RWPE2 (cell line): ENCODE results near the gene BRICD5.

Experiments used
- ATAC-seq: fragments of 200-7000 bp; cut with Tn5 transposase; 3 replicates; pipeline ENCODE4 v1.9.1; 2021; ENCODE audit warnings: low read depth
- DNase-seq: peaks from one replicate; pipeline ENCODE4 v3.0.0-alpha.2; 2020; ENCODE audit warnings: low spot score
- H3K27ac ChIP-seq: fragments of 450-650 bp; 2 replicates; pipeline ENCODE4 v1.5.1; 2017; ENCODE audit warnings: mild to moderate bottlenecking; ENCODE audit not compliant: poor library complexity, severe bottlenecking
- H3K27me3 ChIP-seq: fragments of 250-450 bp; sonication (Bioruptor Pico); 2 replicates; pipeline ENCODE4 v1.5.1; 2021; ENCODE audit warnings: mild to moderate bottlenecking, moderate library complexity; ENCODE audit not compliant: insufficient read depth, poor library complexity, severe bottlenecking
- H3K36me3 ChIP-seq: fragments of 250-450 bp; sonication (Bioruptor Pico); 2 replicates; pipeline ENCODE4 v1.5.1; 2020; ENCODE audit warnings: low read depth, mild to moderate bottlenecking, moderate library complexity
- H3K4me1 ChIP-seq: fragments of 250-450 bp; sonication (Bioruptor Pico); 2 replicates; pipeline ENCODE4 v1.5.1; 2021; ENCODE audit warnings: mild to moderate bottlenecking, moderate library complexity; ENCODE audit not compliant: insufficient read depth, poor library complexity, severe bottlenecking
- H3K4me3 ChIP-seq: fragments of 250-450 bp; sonication (Bioruptor Pico); 2 replicates; pipeline ENCODE4 v1.5.1; 2021; ENCODE audit warnings: mild to moderate bottlenecking, moderate library complexity; ENCODE audit not compliant: severe bottlenecking
- H3K9me3 ChIP-seq: fragments of 250-450 bp; sonication (Bioruptor Pico); 2 replicates; pipeline ENCODE4 v1.5.1; 2021; ENCODE audit warnings: mild to moderate bottlenecking, moderate library complexity; ENCODE audit not compliant: severe bottlenecking
- CTCF ChIP-seq: fragments of 450-650 bp; IDR thresholded peaks from one replicate; pipeline ENCODE4 v1.5.1; 2017; ENCODE audit warnings: mild to moderate bottlenecking, moderate library complexity; ENCODE audit not compliant: poor library complexity, severe bottlenecking

The BRICD5 gene

GRCh38 chr16:2229091-2229490 is 18.4 kb upstream of the BRICD5 start:
- Histone ChIP-seq H3K36me3 (peaks cover 19% of the 10 kb centered on the region), H3K9me3 (no peaks in the 10 kb centered on the region), H3K27me3 (no peaks in the 10 kb centered on the region), H3K4me1 (no peaks in the 10 kb centered on the region), H3K4me3 (no peak overlapping the region), H3K27ac (no peak overlapping the region)
- DNase-seq (peak; percentile 61), ATAC-seq (no peak)
- TF ChIP-seq CTCF, result no peak

GRCh38 chr16:2228161-2228824 is 17.6 kb upstream of the BRICD5 start:
- Histone ChIP-seq H3K4me3 (no peak overlapping the region), H3K36me3 (peaks cover 19% of the 10 kb centered on the region), H3K9me3 (no peaks in the 10 kb centered on the region), H3K27me3 (no peaks in the 10 kb centered on the region), H3K4me1 (no peaks in the 10 kb centered on the region), H3K27ac (no peak overlapping the region)
- ATAC-seq, result no peak
- TF ChIP-seq CTCF, result no peak
- DNase-seq, result peak; percentile 68

GRCh38 chr16:2226918-2227317 is 16.3 kb upstream of the BRICD5 start:
- no peak overlapping the region for H3K27ac ChIP-seq
- no peaks in the 10 kb centered on the region for H3K4me1 ChIP-seq
- no peak for TF ChIP-seq CTCF
- ATAC-seq (no peak), DNase-seq (no peak)
- peaks cover 15% of the 10 kb centered on the region for H3K36me3 ChIP-seq
- no peak overlapping the region for H3K4me3 ChIP-seq
- no peaks in the 10 kb centered on the region for H3K27me3 ChIP-seq
- H3K9me3 ChIP-seq, result no peaks in the 10 kb centered on the region

GRCh38 chr16:2226245-2226793 is 15.7 kb upstream of the BRICD5 start:
- no peaks in the 10 kb centered on the region for H3K27me3 ChIP-seq
- no peaks in the 10 kb centered on the region for H3K9me3 ChIP-seq
- DNase-seq (no peak), ATAC-seq (no peak)
- peak overlapping the region; percentile 9 for H3K27ac ChIP-seq
- no peak overlapping the region for H3K4me3 ChIP-seq
- H3K4me1 ChIP-seq, result no peaks in the 10 kb centered on the region
- no peak for TF ChIP-seq CTCF
- H3K36me3 ChIP-seq, result peaks cover 15% of the 10 kb centered on the region

GRCh38 chr16:2223942-2224486 is 13.4 kb upstream of the BRICD5 start:
- Histone ChIP-seq H3K4me3 (peak overlapping the region; percentile 85), H3K27me3 (no peaks in the 10 kb centered on the region), H3K27ac (peak overlapping the region; percentile 68), H3K4me1 (no peaks in the 10 kb centered on the region), H3K9me3 (no peaks in the 10 kb centered on the region), H3K36me3 (peaks cover 8% of the 10 kb centered on the region)
- DNase-seq (peak; percentile 72), ATAC-seq (peak; percentile 44)
- peak; percentile 42 for TF ChIP-seq CTCF
